Measurements from ENCODE around the gene NHLH1.

The NHLH1 gene

DNA sequence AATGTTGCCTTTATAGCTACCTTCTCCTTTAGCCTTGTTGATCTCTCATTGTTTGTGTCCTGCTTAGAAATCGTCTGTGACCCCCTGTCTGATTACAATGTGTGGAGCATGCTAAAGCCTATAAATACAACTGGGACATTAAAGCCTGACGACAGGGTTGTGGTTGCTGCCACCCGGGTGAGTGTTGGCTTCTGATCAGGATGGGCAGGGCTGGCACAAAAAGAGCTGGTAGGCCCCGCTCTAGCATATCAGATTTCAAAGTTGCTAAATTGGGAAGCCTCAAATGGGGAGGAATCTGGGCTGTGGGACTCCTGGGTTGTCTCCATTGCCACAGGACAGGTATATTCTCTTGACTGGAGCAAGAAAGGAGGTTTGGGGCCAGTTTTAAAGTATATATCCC, 15.2 kb upstream of the NHLH1 start:
- TF ChIP-seq, protein P1, sequence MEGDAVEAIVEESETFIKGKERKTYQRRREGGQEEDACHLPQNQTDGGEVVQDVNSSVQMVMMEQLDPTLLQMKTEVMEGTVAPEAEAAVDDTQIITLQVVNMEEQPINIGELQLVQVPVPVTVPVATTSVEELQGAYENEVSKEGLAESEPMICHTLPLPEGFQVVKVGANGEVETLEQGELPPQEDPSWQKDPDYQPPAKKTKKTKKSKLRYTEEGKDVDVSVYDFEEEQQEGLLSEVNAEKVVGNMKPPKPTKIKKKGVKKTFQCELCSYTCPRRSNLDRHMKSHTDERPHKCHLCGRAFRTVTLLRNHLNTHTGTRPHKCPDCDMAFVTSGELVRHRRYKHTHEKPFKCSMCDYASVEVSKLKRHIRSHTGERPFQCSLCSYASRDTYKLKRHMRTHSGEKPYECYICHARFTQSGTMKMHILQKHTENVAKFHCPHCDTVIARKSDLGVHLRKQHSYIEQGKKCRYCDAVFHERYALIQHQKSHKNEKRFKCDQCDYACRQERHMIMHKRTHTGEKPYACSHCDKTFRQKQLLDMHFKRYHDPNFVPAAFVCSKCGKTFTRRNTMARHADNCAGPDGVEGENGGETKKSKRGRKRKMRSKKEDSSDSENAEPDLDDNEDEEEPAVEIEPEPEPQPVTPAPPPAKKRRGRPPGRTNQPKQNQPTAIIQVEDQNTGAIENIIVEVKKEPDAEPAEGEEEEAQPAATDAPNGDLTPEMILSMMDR (IDR thresholded peaks at IDR 0.05; ENCODE audit: insufficient read depth, low read length, poor library complexity, severe bottlenecking), result no peak
- peaks cover 56% of the 10 kb centered on the region for H3K36me3 ChIP-seq (ENCODE audit: control insufficient read depth, insufficient read depth, low read length)
- H3K4me3 ChIP-seq (replicated peaks; ENCODE audit: low read depth, low read length), result no peak overlapping the region
- H3K27me3 ChIP-seq (replicated peaks; ENCODE audit: control insufficient read depth, insufficient read depth, low read length), result no peaks in the 10 kb centered on the region
- no peak for DNase-seq (ENCODE audit: extremely low read depth, insufficient read length)

DNA sequence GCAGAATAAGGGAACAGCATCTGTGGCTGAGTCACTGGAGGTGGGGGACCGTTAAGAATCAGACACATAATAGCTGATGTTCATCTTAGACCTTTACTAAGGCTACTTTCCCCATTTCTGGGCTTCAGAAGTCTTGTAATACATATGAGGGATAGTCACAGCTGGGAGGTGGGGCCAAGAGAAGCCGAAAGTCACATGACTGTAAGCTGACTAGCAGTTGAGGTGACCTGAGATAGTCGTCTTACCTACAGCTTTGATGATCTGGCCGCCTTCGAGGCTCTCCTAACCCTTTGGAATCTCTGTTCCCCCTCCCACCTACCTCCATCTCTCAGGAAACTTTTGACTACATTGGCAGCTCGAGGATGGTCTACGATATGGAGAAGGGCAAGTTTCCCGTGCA, 14.3 kb upstream of the NHLH1 start:
- Histone ChIP-seq H3K4me3 (replicated peaks; ENCODE audit: low read depth, low read length) (no peak overlapping the region), H3K27me3 (replicated peaks; ENCODE audit: control insufficient read depth, insufficient read depth, low read length) (no peaks in the 10 kb centered on the region), H3K36me3 (ENCODE audit: control insufficient read depth, insufficient read depth, low read length) (peaks cover 61% of the 10 kb centered on the region)
- TF ChIP-seq, protein P1 (IDR thresholded peaks at IDR 0.05; ENCODE audit: insufficient read depth, low read length, poor library complexity, severe bottlenecking), result no peak
- no peak for DNase-seq (ENCODE audit: extremely low read depth, insufficient read length)

DNA sequence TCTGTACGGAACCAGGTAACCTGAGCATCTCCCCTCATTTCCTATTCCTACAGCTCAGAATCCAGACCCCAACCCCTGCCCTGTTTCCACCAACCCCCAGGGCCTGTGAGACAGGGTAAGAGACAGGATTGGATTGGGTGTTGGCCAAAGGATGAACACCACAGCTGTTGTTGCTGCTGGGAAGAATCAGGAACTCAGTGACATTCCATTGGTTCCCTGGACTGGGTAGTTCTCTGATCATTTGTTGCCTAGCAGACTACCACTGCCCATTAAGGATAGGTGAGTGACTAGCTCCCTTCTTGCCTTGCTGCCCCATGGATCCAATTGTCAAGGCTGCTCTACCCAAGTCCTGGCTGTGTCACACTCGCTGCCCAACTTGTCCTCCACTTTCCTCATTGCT, 13.6 kb upstream of the NHLH1 start:
- Histone ChIP-seq H3K4me3 (replicated peaks; ENCODE audit: low read depth, low read length) (no peak overlapping the region), H3K36me3 (ENCODE audit: control insufficient read depth, insufficient read depth, low read length) (peaks cover 68% of the 10 kb centered on the region), H3K27me3 (replicated peaks; ENCODE audit: control insufficient read depth, insufficient read depth, low read length) (no peaks in the 10 kb centered on the region)
- no peak for DNase-seq (ENCODE audit: extremely low read depth, insufficient read length)
- TF ChIP-seq, protein P1 (IDR thresholded peaks at IDR 0.05; ENCODE audit: insufficient read depth, low read length, poor library complexity, severe bottlenecking), result no peak

DNA sequence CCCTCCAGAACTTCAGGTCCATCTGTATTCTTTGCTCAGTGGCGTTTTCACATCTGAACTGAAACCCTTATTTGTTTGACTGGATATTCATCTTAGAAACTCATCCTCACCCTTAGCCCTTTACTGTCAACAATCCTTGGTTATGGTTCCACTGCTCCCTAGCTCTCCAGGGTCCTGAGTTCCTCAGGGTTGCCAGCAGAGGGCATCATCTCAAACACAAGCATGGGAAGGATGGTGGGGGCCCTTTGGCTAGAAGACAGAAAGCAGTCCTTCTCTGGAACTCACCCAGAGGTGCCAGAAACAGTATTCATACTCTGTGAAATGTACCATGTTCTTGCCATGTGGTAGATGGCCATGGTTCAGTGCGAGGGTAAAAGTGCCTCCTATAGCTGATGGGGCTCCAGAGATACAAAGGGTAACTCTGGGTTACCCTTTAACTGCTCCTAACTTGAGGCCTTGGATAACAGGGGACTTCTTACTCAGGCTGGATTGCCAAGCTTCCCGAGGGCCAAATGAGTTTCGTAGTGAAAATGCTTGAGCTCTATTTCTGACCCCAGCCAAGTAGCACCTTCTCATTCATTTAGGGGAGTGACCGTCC, 12.4 kb upstream of the NHLH1 start:
- Histone ChIP-seq H3K27me3 (replicated peaks; ENCODE audit: control insufficient read depth, insufficient read depth, low read length) (no peaks in the 10 kb centered on the region), H3K4me3 (replicated peaks; ENCODE audit: low read depth, low read length) (no peak overlapping the region), H3K36me3 (ENCODE audit: control insufficient read depth, insufficient read depth, low read length) (peaks cover 63% of the 10 kb centered on the region)
- TF ChIP-seq, protein P1 (IDR thresholded peaks at IDR 0.05; ENCODE audit: insufficient read depth, low read length, poor library complexity, severe bottlenecking), result peak; percentile 63
- no peak for DNase-seq (ENCODE audit: extremely low read depth, insufficient read length)

DNA sequence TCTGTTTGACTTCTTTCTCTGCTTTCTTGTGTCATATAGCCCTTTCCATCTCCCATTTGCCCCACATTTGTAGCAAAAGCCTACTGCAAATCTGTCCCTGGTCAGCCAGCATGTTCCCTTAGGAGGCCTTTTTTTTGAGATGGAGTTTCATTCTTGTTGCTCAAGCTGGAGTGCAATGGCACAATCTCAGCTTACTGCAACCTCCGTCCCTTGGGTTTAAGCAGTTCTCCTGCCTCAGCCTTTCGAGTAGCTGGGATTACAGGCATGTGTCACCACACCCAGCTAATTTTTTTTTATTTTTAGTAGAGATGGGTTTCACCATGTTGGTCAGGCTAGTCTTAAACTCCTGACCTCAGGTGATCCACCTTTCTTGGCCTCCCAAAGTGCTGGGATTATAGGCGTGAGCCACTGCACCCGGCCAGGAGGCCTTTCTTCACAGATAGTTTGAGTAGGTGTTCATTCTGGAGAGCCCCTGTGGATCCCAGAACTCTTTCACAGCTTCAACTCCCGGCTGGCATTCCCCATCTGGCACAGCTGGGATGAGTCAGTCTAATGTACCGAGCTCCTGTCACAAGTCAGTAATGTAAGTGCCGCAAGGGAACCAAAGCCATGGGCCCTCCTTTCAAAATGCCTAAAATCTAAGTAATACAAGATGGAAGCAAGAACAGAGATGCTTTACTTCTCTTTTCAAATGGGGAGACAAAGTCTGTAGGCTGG, 9.4 kb upstream of the NHLH1 start:
- TF ChIP-seq, protein P1 (IDR thresholded peaks at IDR 0.05; ENCODE audit: insufficient read depth, low read length, poor library complexity, severe bottlenecking), result no peak
- Histone ChIP-seq H3K4me3 (replicated peaks; ENCODE audit: low read depth, low read length) (no peak overlapping the region), H3K27me3 (replicated peaks; ENCODE audit: control insufficient read depth, insufficient read depth, low read length) (no peaks in the 10 kb centered on the region), H3K36me3 (ENCODE audit: control insufficient read depth, insufficient read depth, low read length) (peaks cover 51% of the 10 kb centered on the region)
- DNase-seq (ENCODE audit: extremely low read depth, insufficient read length), result no peak
